NT2/D1 (cell line): ENCODE data around the gene FREY1.

ENCODE experiments used
- SUZ12 ChIP-seq: IDR thresholded peaks from 2 replicates; pipeline ENCODE4 v1.6.1; 2011; ENCODE audit not compliant: insufficient read length, insufficient read depth; ENCODE audit errors: extremely low read depth
- YY1 ChIP-seq: IDR thresholded peaks from 2 replicates; pipeline ENCODE4 v1.6.1; 2011; ENCODE audit not compliant: insufficient read length, insufficient read depth
- ZNF274 ChIP-seq: IDR thresholded peaks from 2 replicates; pipeline ENCODE4 v1.6.1; 2011; ENCODE audit warnings: mild to moderate bottlenecking, low read depth, low read length

DNA sequence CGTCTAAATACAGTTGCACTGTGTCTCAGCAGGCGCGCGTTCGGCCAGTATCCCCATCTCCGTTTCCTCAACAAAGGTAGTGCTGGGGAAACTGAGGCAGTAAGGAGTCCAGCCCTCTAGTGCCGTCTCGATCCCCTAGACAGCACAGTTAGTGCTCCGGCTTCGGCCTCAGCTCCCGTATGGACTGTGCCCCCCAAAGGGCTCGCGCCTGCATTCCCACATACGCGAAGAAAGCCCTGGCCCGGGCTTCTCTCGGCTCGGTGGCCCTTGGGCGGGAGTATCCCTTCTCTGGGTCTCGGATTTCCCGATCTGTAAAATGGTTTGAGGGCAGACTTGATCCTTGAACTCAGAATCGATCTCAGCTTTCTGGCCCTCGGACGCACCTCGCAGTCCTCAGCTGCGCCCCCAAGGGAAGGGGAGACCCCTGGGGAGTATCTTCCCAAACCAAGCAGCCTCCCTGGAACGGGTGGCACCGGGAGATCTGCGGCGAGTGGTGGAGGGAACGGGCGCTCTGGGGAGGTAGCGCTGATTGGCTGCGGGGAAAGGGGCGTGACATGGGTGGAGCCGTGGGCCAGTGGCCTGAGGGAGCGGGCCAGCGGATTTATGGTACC lies 11.4 kb upstream of the FREY1 start:
- TF ChIP-seq SUZ12 (no peak), YY1 (no peak), ZNF274 (no peak)
